AG04450 (cell line): Measurements from ENCODE around the gene IMMP2L. TPM values are rescaled to one million over a fixed set of nuclear protein-coding genes. Genes with fewer than 3 reads are reported as not detected.

Source experiments
- CTCF ChIA-PET: fragments of 300-600, 350-600 bp; formaldehyde crosslinking; extraction: SDS; loops from one replicate; lab custom pipeline; 2022; ENCODE audit warnings: antibody characterized with exemption, inconsistent platforms; lab: Charles Lee
- POLR2A ChIA-PET: fragments of 350-600 bp; formaldehyde crosslinking; extraction: SDS; loops from one replicate; lab custom pipeline; 2021; ENCODE audit warnings: antibody characterized with exemption, inconsistent platforms; lab: Yijun Ruan, JAX
- DNase-seq: peaks from one replicate; pipeline ENCODE4 v3.0.0-alpha.2; 2011; ENCODE audit warnings: low read depth, low spot score
- H3K27ac ChIP-seq: one replicate; pipeline ENCODE4 v1.5.1; 2012; ENCODE audit warnings: low read depth, low read length, control low read depth
- H3K27me3 ChIP-seq: one replicate; pipeline ENCODE4 v1.6.0; 2012; ENCODE audit warnings: low read length; ENCODE audit not compliant: control insufficient read depth, insufficient read depth
- H3K4me3 ChIP-seq: 2 replicates; pipeline ENCODE4 v1.5.1; 2011; ENCODE audit warnings: mild to moderate bottlenecking, low read depth, low read length, control low read depth
- H3K9me3 ChIP-seq: 2 replicates; pipeline ENCODE4 v1.5.1; 2012; ENCODE audit warnings: low read length; ENCODE audit not compliant: control insufficient read depth, insufficient read depth
- CTCF ChIP-seq: IDR thresholded peaks from 2 replicates; pipeline ENCODE4 v1.5.1; 2011; ENCODE audit warnings: low read depth, low read length, control low read depth, inconsistent platforms
- polyA plus RNA-seq: library from polyadenylated mRNA; depleted of rRNA; stranded (reverse); fragments of >200 nt; gene quantifications from 2 replicates; pipeline ENCODE4 v1.2.3, GENCODE V29; 2011

The IMMP2L gene
- polyA plus RNA-seq, 1 experiment, result 8.0 TPM

GRCh38 chr7:110650328-110650727 is 912.0 kb downstream of the IMMP2L start:
- TF ChIP-seq CTCF, result no peak

GRCh38 chr7:110647266-110647665 is 915.0 kb downstream of the IMMP2L start:
- ChIA-PET CTCF (no interaction called here), POLR2A (no interaction called here)
- no peak for TF ChIP-seq CTCF
- no peak overlapping the region for H3K27ac ChIP-seq
- DNase-seq, result no peak
- no peaks in the 10 kb centered on the region for H3K27me3 ChIP-seq
- H3K9me3 ChIP-seq, result no peaks in the 10 kb centered on the region
- H3K4me3 ChIP-seq, result no peak overlapping the region

More at GRCh38 chr7:110650328-110650727, 912.0 kb downstream of the IMMP2L start:
- Histone ChIP-seq H3K9me3 (no peaks in the 10 kb centered on the region), H3K27me3 (no peaks in the 10 kb centered on the region), H3K27ac (no peak overlapping the region), H3K4me3 (no peak overlapping the region)
- no peak for DNase-seq
- POLR2A ChIA-PET, result no interaction called here
- CTCF ChIA-PET, result no interaction called here

- Histone ChIP-seq H3K27me3 (no peaks in the 10 kb centered on the region), H3K27ac (no peak overlapping the region), H3K9me3 (no peaks in the 10 kb centered on the region), H3K4me3 (no peak overlapping the region)
- POLR2A ChIA-PET, result no interaction called here
- CTCF ChIA-PET, result no interaction called here
- no peak for DNase-seq
- no peak for TF ChIP-seq CTCF
Measured at GRCh38 chr7:110646804-110647203, 915.5 kb downstream of the IMMP2L start.

GRCh38 chr7:110645616-110646015 is 916.7 kb downstream of the IMMP2L start:
- H3K27me3 ChIP-seq, result no peaks in the 10 kb centered on the region
- ChIA-PET POLR2A (no interaction called here), CTCF (interaction anchor here (0.7 kb wide), 1 partner anchor 31 kb away, joined by 10 read pairs; no protein-coding TSS in a partner anchor)
- H3K27ac ChIP-seq, result no peak overlapping the region
- TF ChIP-seq CTCF, result no peak
- no peak overlapping the region for H3K4me3 ChIP-seq
- no peak for DNase-seq
- no peaks in the 10 kb centered on the region for H3K9me3 ChIP-seq

GRCh38 chr7:110645060-110645459 is 917.2 kb downstream of the IMMP2L start:
- no peaks in the 10 kb centered on the region for H3K9me3 ChIP-seq
- DNase-seq, result no peak
- no peak overlapping the region for H3K4me3 ChIP-seq
- H3K27me3 ChIP-seq, result no peaks in the 10 kb centered on the region
- ChIA-PET POLR2A (no interaction called here), CTCF (no interaction called here)
- H3K27ac ChIP-seq, result no peak overlapping the region
- no peak for TF ChIP-seq CTCF
